ENCODE data around the gene TMPRSS7. TPM values are rescaled to one million over a fixed set of nuclear protein-coding genes. Genes with fewer than 3 reads are reported as not detected.

TMPRSS7 gene
- total RNA-seq, 4 donors from 2014 or later = not detected

- Histone ChIP-seq H3K36me3 (no peaks in the 10 kb centered on the region), H3K27ac (no peak overlapping the region), H3K27me3 (no peaks in the 10 kb centered on the region), H3K4me1 (no peaks in the 10 kb centered on the region), H3K4me3 (no peak overlapping the region), H3K9me3 (no peaks in the 10 kb centered on the region)
- TF ChIP-seq CTCF (IDR thresholded peaks at IDR 0.05) (no peak), POLR2A (IDR thresholded peaks at IDR 0.05) (no peak)
- intact Hi-C loops (cut with DNase I; ENCODE audit: low total_unique reads) = no loop called here
- no peak for DNase-seq
These were observed 82.2 kb downstream of the TMPRSS7 start for GRCh38 chr3:112116748-112117186.

GRCh38 chr3:112117415-112117814, 82.9 kb downstream of the TMPRSS7 start:
- no peak for DNase-seq
- H3K4me3 ChIP-seq = no peak overlapping the region
- intact Hi-C loops (cut with DNase I; ENCODE audit: low total_unique reads) = no loop called here
- no peaks in the 10 kb centered on the region for H3K9me3 ChIP-seq
- no peaks in the 10 kb centered on the region for H3K4me1 ChIP-seq
- H3K36me3 ChIP-seq = no peaks in the 10 kb centered on the region
- H3K27ac ChIP-seq = no peak overlapping the region
- H3K27me3 ChIP-seq = no peaks in the 10 kb centered on the region
- no peak for TF ChIP-seq POLR2A (IDR thresholded peaks at IDR 0.05)

- H3K27ac ChIP-seq = no peak overlapping the region
- no peak for TF ChIP-seq CTCF (IDR thresholded peaks at IDR 0.05)
- TF ChIP-seq POLR2A (IDR thresholded peaks at IDR 0.05) = no peak
- DNase-seq = no peak
- intact Hi-C loops (cut with DNase I; ENCODE audit: low total_unique reads) = no loop called here
- no peaks in the 10 kb centered on the region for H3K4me1 ChIP-seq
- no peak overlapping the region for H3K4me3 ChIP-seq
- H3K9me3 ChIP-seq = no peaks in the 10 kb centered on the region
- H3K36me3 ChIP-seq = no peaks in the 10 kb centered on the region
- no peaks in the 10 kb centered on the region for H3K27me3 ChIP-seq
These were observed 83.5 kb downstream of the TMPRSS7 start for GRCh38 chr3:112117841-112118571.

- DNase-seq = no peak
- H3K9me3 ChIP-seq = no peaks in the 10 kb centered on the region
- no peaks in the 10 kb centered on the region for H3K36me3 ChIP-seq
- H3K4me3 ChIP-seq = no peak overlapping the region
- H3K27ac ChIP-seq = no peak overlapping the region
- H3K4me1 ChIP-seq = no peaks in the 10 kb centered on the region
- intact Hi-C loops (cut with DNase I; ENCODE audit: low total_unique reads) = no loop called here
- no peak for TF ChIP-seq CTCF (IDR thresholded peaks at IDR 0.05)
- TF ChIP-seq POLR2A (IDR thresholded peaks at IDR 0.05) = no peak
- no peaks in the 10 kb centered on the region for H3K27me3 ChIP-seq
These were observed 85.7 kb downstream of the TMPRSS7 start for GRCh38 chr3:112119962-112120836.

GRCh38 chr3:112121577-112122547, 87.3 kb downstream of the TMPRSS7 start:
- Histone ChIP-seq H3K4me3 (no peak overlapping the region), H3K4me1 (no peaks in the 10 kb centered on the region), H3K9me3 (no peaks in the 10 kb centered on the region), H3K27ac (no peak overlapping the region), H3K36me3 (no peaks in the 10 kb centered on the region), H3K27me3 (no peaks in the 10 kb centered on the region)
- intact Hi-C loops (cut with DNase I; ENCODE audit: low total_unique reads) = no loop called here
- TF ChIP-seq CTCF (IDR thresholded peaks at IDR 0.05) (no peak), POLR2A (IDR thresholded peaks at IDR 0.05) (no peak)
- no peak for DNase-seq

Measured in uterus (tissue), 4 donors.